ENCODE measurements around the gene ADGRL1.

The ADGRL1 gene

GRCh38 chr19:14107581-14108461, 98.1 kb downstream of the ADGRL1 start:
- no peak for DNase-seq

- DNase-seq, result no peak
Measured at GRCh38 chr19:14106840-14107239, 99.1 kb downstream of the ADGRL1 start.

- DNase-seq, result no peak
Measured at GRCh38 chr19:14105680-14106079, 100.3 kb downstream of the ADGRL1 start.

- no peak for DNase-seq
Measured at GRCh38 chr19:14103310-14103709, 102.7 kb downstream of the ADGRL1 start.

- DNase-seq, result no peak
Measured at GRCh38 chr19:14102756-14103155, 103.2 kb downstream of the ADGRL1 start.

- no peak for DNase-seq
Measured at GRCh38 chr19:14102102-14102696, 103.8 kb downstream of the ADGRL1 start.

- DNase-seq, result no peak
Measured at GRCh38 chr19:14101003-14101545, 104.9 kb downstream of the ADGRL1 start.

Data from fibroblast of skin of right biceps (primary cell).